ENCODE measurements around the gene GPR157.
A peak's percentile ranks its signal among the peaks of the same experiment; 100 is the strongest.

GPR157 gene

GRCh38 chr1:9119745-9120144 lies 9.2 kb downstream of the GPR157 start:
- peak; percentile 36 for DNase-seq
- TF ChIP-seq CTCF (IDR thresholded peaks at IDR 0.05; ENCODE audit: low read depth, low read length) = no peak
- H3K27me3 ChIP-seq (ENCODE audit: insufficient read depth, low read depth, severe bottlenecking) = no peaks in the 10 kb centered on the region
- H3K27ac ChIP-seq = no peak overlapping the region
- H3K4me3 ChIP-seq (ENCODE audit: low read depth, low read length) = no peak overlapping the region
- no peaks in the 10 kb centered on the region for H3K9me3 ChIP-seq (ENCODE audit: severe bottlenecking)
- no peaks in the 10 kb centered on the region for H3K36me3 ChIP-seq

- no peak for TF ChIP-seq CTCF (IDR thresholded peaks at IDR 0.05; ENCODE audit: low read depth, low read length)
- no peak for DNase-seq
- Histone ChIP-seq H3K9me3 (ENCODE audit: severe bottlenecking) (no peaks in the 10 kb centered on the region), H3K4me3 (ENCODE audit: low read depth, low read length) (no peak overlapping the region), H3K27me3 (ENCODE audit: insufficient read depth, low read depth, severe bottlenecking) (no peaks in the 10 kb centered on the region), H3K36me3 (no peaks in the 10 kb centered on the region), H3K27ac (no peak overlapping the region)
Observed at GRCh38 chr1:9118186-9118585, 10.7 kb downstream of the GPR157 start.

GRCh38 chr1:9115351-9116205 lies 13.3 kb downstream of the GPR157 start:
- H3K27ac ChIP-seq = no peak overlapping the region
- no peak for DNase-seq
- no peak for TF ChIP-seq CTCF (IDR thresholded peaks at IDR 0.05; ENCODE audit: low read depth, low read length)
- no peaks in the 10 kb centered on the region; the same call in 1 of the 2 replicates for H3K36me3 ChIP-seq
- no peak overlapping the region for H3K4me3 ChIP-seq (ENCODE audit: low read depth, low read length)
- H3K9me3 ChIP-seq (ENCODE audit: severe bottlenecking) = no peaks in the 10 kb centered on the region
- H3K27me3 ChIP-seq (ENCODE audit: insufficient read depth, low read depth, severe bottlenecking) = no peaks in the 10 kb centered on the region

- no peaks in the 10 kb centered on the region; the same call in 1 of the 2 replicates for H3K36me3 ChIP-seq
- no peaks in the 10 kb centered on the region for H3K27me3 ChIP-seq (ENCODE audit: insufficient read depth, low read depth, severe bottlenecking)
- H3K27ac ChIP-seq = no peak overlapping the region
- DNase-seq = no peak
- no peak overlapping the region for H3K4me3 ChIP-seq (ENCODE audit: low read depth, low read length)
- no peak for TF ChIP-seq CTCF (IDR thresholded peaks at IDR 0.05; ENCODE audit: low read depth, low read length)
- no peaks in the 10 kb centered on the region for H3K9me3 ChIP-seq (ENCODE audit: severe bottlenecking)
Observed at GRCh38 chr1:9112961-9113880, 15.7 kb downstream of the GPR157 start.

GRCh38 chr1:9111957-9112356 lies 16.9 kb downstream of the GPR157 start:
- H3K27me3 ChIP-seq (ENCODE audit: insufficient read depth, low read depth, severe bottlenecking) = no peaks in the 10 kb centered on the region
- H3K4me3 ChIP-seq (ENCODE audit: low read depth, low read length) = no peak overlapping the region
- H3K27ac ChIP-seq = no peak overlapping the region
- no peaks in the 10 kb centered on the region for H3K9me3 ChIP-seq (ENCODE audit: severe bottlenecking)
- no peak for TF ChIP-seq CTCF (IDR thresholded peaks at IDR 0.05; ENCODE audit: low read depth, low read length)
- no peaks in the 10 kb centered on the region; the same call in 1 of the 2 replicates for H3K36me3 ChIP-seq
- no peak for DNase-seq

All from WERI-Rb-1 (cell line).